IPS-15b (cell line): ENCODE data around the gene AQP1.

Experiments used
- H3K27me3 ChIP-seq: one replicate; pipeline ENCODE4 v1.6.1; 2013; ENCODE audit warnings: low read length; ENCODE audit not compliant: control insufficient read depth, insufficient read depth
- H3K36me3 ChIP-seq: one replicate; pipeline ENCODE4 v1.6.1; 2013; ENCODE audit warnings: low read length; ENCODE audit not compliant: control insufficient read depth, insufficient read depth
- H3K4me1 ChIP-seq: one replicate; pipeline ENCODE4 v1.6.1; 2013; ENCODE audit warnings: mild to moderate bottlenecking, low read length; ENCODE audit not compliant: control insufficient read depth, insufficient read depth
- H3K4me3 ChIP-seq: one replicate; pipeline ENCODE4 v1.5.1; 2013; ENCODE audit warnings: low read depth, low read length
- H3K9ac ChIP-seq: one replicate; pipeline ENCODE4 v1.6.1; 2013; ENCODE audit warnings: low read depth, mild to moderate bottlenecking, low read length
- H3K9me3 ChIP-seq: one replicate; pipeline ENCODE4 v1.6.1; 2013; ENCODE audit warnings: mild to moderate bottlenecking, low read length; ENCODE audit not compliant: control insufficient read depth, insufficient read depth

The AQP1 gene

DNA sequence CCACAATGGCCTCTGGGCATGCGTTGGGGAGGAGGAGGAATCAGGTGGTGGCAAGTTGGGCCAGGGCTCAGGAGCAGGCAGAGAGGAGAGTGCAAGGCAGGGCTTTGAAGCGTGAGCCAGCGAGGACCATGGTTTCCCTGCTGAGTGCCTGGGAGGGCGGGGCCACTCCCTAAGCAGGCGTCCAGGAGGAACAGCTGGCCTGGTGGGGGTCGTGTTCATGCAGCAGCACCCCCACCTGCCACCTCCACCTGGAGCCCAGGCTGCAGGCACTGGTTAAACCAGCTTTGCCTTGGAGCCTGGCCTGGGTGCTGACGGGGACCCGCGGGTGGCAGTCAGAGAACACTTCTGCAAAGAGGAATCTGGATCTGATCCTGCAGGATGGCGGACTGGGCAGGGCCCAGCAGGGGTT lies 24.2 kb upstream of the AQP1 start:
- no peaks in the 10 kb centered on the region for H3K9me3 ChIP-seq
- H3K4me3 ChIP-seq, result no peak overlapping the region
- H3K9ac ChIP-seq, result no peak overlapping the region
- H3K4me1 ChIP-seq, result peaks cover 3% of the 10 kb centered on the region
- H3K36me3 ChIP-seq, result no peaks in the 10 kb centered on the region
- H3K27me3 ChIP-seq, result no peaks in the 10 kb centered on the region

DNA sequence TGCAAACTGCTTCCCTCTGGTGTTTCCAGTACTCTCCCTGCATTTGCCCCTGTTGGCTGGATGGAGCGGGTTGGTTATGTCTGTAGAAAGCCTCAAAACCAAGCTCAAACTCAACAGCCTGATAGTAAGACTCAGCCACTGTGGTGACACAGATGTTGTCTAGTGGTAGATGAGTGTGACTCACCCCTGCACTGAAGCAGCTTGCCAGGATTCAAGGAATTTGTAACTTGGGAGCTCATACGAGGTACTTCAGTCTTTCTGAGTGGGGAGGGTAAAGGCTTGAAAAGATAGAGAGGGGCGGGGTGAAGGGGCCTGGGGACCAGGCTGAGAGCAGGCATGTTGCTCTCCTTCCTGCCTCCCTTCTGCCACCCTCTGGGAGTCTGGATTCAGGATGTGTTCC lies 22.9 kb upstream of the AQP1 start:
- Histone ChIP-seq H3K9me3 (no peaks in the 10 kb centered on the region), H3K4me3 (no peak overlapping the region), H3K9ac (no peak overlapping the region), H3K27me3 (no peaks in the 10 kb centered on the region), H3K4me1 (peaks cover 3% of the 10 kb centered on the region), H3K36me3 (no peaks in the 10 kb centered on the region)

DNA sequence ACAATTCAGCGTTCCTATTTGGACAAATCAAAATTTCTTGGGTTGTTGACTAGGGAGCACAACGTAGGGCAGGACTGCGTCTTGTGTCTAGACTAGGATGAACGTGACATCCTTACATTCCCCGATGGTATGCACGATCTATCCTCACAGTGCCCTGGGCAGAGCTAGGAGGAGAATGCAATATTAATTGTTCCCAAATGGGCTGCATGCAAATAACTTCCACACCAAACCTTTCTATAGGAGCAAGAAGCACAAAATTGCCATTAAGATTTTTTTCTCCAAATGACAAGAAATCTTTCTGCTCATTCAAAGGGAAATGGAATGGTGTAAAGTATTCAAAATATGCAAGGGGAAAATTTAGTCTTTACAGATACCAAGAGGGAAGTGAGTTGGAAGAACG lies 21.4 kb upstream of the AQP1 start:
- Histone ChIP-seq H3K4me1 (peaks cover 3% of the 10 kb centered on the region), H3K4me3 (no peak overlapping the region), H3K36me3 (no peaks in the 10 kb centered on the region), H3K9ac (no peak overlapping the region), H3K9me3 (no peaks in the 10 kb centered on the region), H3K27me3 (no peaks in the 10 kb centered on the region)

DNA sequence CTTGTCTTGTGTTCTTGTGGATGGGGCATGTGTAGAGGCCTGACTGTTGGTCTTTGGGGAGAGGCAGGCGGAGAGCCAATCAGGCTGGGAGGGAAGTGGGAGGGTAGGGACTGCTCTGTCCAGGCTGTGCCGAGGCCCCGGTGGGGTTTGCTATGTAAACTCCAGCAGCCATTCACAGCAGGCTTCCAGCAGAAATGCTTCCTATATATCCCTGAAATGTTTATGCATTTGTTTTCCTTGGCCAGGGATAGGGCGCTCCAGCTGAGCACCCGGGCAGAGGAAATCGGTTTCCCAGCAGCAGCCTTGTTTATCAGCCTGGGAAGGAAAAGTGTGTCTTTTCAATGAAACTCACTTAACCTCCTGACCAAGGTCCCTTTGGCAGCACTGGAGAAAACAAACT lies 18.3 kb upstream of the AQP1 start:
- Histone ChIP-seq H3K36me3 (no peaks in the 10 kb centered on the region), H3K9me3 (no peaks in the 10 kb centered on the region), H3K4me3 (no peak overlapping the region), H3K9ac (no peak overlapping the region), H3K27me3 (no peaks in the 10 kb centered on the region), H3K4me1 (no peaks in the 10 kb centered on the region)

DNA sequence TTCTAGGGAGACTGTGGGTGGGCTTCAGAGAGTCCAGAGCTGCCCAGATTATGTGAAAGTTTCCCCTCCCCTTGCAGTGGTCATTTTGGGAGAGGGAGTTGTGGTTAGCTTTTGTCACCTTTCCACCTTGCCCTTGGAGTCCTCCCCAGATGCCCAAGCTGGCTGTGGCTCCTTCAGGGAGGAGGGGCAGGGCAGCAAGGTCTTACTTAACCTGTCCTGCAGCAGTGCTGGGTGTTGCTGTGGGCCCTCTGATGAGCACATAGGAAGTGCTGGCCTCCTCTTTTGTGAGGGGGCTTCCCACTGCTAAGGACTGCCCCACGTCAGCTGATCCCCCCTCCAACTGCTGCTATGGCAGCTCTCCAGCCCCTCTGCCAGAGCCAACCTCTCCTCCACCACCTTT lies 17.6 kb upstream of the AQP1 start:
- no peaks in the 10 kb centered on the region for H3K36me3 ChIP-seq
- no peak overlapping the region for H3K4me3 ChIP-seq
- H3K9ac ChIP-seq, result no peak overlapping the region
- H3K9me3 ChIP-seq, result no peaks in the 10 kb centered on the region
- H3K4me1 ChIP-seq, result no peaks in the 10 kb centered on the region
- H3K27me3 ChIP-seq, result no peaks in the 10 kb centered on the region

DNA sequence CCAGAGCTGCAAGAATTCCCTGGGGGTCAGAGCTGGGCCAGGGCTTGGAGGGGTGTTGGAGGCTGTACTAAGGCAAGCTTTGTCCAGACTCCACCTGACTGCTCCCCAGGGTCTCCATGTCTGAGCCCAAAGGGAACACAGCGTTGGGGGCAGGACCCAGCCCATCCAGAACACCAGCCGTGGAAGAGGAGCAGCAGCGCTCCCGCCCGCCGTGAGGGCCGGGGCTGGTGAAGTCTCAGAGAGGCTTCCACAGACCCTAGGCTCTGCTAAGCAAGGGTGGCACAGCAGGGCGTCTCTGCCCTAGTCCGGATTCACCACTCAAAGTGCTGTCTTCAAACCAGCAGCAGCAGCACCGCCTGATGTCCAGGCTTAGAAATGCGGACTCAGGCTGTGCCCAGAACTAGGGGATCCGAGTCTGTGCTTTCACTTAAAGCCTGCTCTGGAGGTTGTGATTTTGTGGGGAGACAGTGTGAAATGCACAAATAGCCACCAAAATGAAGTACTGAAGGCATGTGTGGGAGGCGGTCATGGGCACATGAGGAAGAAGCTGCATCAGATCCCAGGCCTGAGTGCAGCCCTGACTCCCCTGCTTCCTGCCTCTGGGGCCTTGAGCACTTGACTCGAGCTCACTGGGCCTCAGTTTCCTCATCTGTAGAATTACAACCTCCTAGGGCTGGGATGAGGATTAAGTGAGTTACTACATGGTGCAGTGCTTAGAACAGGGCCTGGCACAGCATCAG lies 16.6 kb upstream of the AQP1 start:
- no peaks in the 10 kb centered on the region for H3K36me3 ChIP-seq
- no peak overlapping the region for H3K4me3 ChIP-seq
- no peak overlapping the region for H3K9ac ChIP-seq
- H3K4me1 ChIP-seq, result no peaks in the 10 kb centered on the region
- no peaks in the 10 kb centered on the region for H3K27me3 ChIP-seq
- no peaks in the 10 kb centered on the region for H3K9me3 ChIP-seq

DNA sequence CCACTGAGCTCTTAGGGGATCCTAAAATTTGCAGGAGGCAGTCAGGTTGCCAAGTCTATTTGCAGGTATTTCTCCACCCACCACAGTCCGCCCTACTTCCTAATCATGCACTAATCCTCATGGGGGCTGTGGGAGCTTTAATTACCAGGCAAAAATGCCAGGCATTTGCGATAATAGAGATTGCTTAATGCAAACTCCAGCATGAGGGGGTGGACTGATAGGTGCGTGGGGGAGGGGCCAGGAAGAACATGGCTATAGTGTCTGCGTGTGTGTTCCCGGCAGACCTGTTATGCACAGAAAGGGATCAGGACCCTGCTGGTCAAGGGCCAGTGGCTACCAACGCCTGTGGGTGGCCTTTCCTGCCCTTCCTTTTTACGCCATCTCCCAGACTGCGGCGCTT lies 15.6 kb upstream of the AQP1 start:
- Histone ChIP-seq H3K4me3 (no peak overlapping the region), H3K9ac (no peak overlapping the region), H3K4me1 (no peaks in the 10 kb centered on the region), H3K27me3 (no peaks in the 10 kb centered on the region), H3K36me3 (no peaks in the 10 kb centered on the region), H3K9me3 (no peaks in the 10 kb centered on the region)

DNA sequence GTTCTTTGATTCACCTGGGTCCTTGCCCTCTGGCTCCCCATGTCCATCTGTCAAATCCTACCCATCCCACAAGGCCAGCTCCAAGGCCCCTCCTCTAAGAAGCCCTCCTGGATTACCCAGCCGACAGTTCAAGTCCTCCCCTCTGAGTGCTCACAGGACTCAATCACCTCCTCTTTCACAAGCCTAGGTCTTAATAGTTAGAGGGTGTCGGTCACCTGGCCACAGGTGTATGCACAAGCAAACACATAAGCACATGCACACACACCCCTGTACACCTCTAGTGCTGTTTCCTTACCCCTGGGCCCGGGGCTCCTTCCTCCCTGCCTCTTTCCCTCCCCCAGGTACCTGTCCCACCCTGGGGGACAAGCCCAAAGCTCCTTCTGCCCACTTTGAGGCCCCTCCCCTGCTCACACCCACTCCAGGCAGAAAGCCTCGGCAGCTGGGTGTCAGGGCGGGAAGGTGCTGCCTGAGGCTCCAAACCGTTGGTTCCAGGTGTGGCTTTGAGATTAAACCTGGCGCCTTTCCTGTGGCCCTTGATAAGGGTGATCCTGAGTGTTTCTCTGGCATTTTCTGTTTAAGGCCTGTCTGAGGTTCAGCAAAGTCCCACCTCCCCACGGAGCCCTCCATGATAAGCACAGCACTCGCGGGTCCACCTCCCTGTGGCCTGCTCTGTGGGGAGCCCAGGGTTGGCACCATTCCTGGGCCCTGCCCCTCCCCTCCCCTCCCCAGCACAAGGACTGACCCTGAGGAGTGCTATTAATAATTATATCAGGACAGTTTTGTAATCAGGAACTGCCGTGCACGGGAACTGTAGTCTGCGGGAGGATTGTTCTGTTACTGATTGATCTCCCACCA lies 14.6 kb upstream of the AQP1 start:
- H3K4me3 ChIP-seq, result no peak overlapping the region
- H3K9ac ChIP-seq, result no peak overlapping the region
- H3K36me3 ChIP-seq, result no peaks in the 10 kb centered on the region
- no peaks in the 10 kb centered on the region for H3K4me1 ChIP-seq
- no peaks in the 10 kb centered on the region for H3K27me3 ChIP-seq
- H3K9me3 ChIP-seq, result no peaks in the 10 kb centered on the region

DNA sequence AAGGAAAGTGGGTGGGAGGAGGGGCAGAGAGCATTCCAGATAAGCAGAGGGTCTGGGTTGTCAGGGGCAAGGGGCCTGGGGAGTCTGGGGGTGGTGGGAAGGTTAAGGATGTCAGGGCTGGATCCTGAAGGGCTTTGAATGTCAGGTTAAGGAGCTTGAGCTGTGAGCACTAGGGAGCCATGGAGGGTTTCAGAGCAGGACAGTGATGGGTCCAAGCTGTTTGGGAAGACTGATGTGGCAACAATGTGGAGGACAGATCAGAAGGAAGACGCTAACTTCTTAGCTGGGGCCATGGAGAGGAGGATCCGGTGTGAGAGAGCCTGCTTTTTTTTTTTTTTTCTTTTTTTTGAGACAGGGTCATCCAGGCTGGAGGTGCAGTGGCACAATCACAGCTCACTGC lies 13.9 kb upstream of the AQP1 start:
- Histone ChIP-seq H3K4me1 (no peaks in the 10 kb centered on the region), H3K36me3 (no peaks in the 10 kb centered on the region), H3K9ac (no peak overlapping the region), H3K27me3 (no peaks in the 10 kb centered on the region), H3K4me3 (no peak overlapping the region), H3K9me3 (no peaks in the 10 kb centered on the region)

DNA sequence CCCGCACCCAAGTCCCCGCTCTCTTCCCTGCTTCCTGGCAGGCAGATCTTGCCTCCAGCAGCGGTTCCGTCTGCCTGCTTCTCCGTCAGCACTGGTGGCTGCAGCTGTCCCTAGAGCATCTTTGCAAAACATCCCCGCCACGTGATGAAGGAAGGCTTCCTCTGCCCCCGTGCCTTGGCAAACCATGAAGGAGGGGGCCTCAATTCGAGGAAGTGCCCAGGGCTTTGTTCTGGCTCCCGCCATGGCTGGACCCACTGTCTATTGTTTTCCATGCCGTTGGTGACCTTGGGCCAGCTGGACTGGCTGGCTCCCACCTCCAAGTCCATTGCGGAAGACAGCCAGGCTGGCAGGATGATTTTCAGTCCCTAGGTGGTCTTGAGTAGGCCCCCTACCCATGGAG lies 13.2 kb upstream of the AQP1 start:
- no peaks in the 10 kb centered on the region for H3K4me1 ChIP-seq
- H3K27me3 ChIP-seq, result no peaks in the 10 kb centered on the region
- H3K36me3 ChIP-seq, result no peaks in the 10 kb centered on the region
- H3K9ac ChIP-seq, result no peak overlapping the region
- no peaks in the 10 kb centered on the region for H3K9me3 ChIP-seq
- H3K4me3 ChIP-seq, result no peak overlapping the region

DNA sequence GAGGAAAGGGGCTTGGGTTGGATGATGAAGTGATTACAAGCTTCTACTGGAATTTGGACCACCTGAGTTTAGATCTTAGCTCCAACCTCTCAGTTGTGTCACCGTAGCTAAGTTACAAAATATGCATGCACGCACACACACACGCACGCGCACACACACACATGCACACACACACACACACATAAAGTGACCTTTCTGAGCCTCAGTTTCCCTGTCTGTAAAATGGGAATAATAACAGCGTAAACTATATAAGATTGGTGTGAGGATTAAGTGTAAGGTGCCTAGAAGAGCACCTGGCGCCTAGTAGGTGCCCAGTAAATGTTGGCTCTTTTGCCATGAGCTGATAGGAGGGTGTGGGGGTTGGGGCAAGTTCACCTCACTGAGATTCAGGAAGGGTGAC lies 12.6 kb upstream of the AQP1 start:
- Histone ChIP-seq H3K9me3 (no peaks in the 10 kb centered on the region), H3K9ac (no peak overlapping the region), H3K27me3 (no peaks in the 10 kb centered on the region), H3K36me3 (no peaks in the 10 kb centered on the region), H3K4me3 (no peak overlapping the region), H3K4me1 (no peaks in the 10 kb centered on the region)

DNA sequence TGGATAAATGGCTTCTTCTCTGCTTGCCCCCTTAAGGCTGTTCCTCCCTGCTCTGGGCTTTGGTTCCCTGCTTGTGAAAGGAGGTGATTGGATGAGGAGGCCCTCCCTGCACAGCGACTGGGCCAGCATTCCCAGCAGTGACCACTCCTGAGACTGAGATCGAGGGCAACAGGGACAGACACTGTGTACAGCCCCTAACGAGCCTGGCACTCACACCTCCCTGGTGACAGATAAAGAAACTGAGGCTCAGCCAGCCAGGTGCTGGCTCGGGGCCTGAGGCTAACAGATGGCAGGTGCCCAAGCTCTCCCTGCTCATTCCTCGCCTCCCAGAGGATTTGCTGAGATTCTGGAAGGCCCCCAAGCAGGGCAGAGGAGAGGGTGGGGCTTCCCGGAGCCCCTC lies 12.0 kb upstream of the AQP1 start:
- Histone ChIP-seq H3K4me3 (no peak overlapping the region), H3K27me3 (no peaks in the 10 kb centered on the region), H3K4me1 (no peaks in the 10 kb centered on the region), H3K9ac (no peak overlapping the region), H3K9me3 (no peaks in the 10 kb centered on the region), H3K36me3 (no peaks in the 10 kb centered on the region)
